Fibroblast of peridontal ligament (primary cell): ENCODE data around the gene PXYLP1.

Experiments
- DNase-seq: peaks from one replicate; pipeline ENCODE4 v3.0.0-alpha.2; 2010; ENCODE audit errors: extremely low read depth

PXYLP1 gene

GRCh38 chr3:141228395-141228794 lies 3.2 kb upstream of the PXYLP1 start:
- no peak for DNase-seq

- DNase-seq, result no peak
Measured at GRCh38 chr3:141229132-141229531, 2.5 kb upstream of the PXYLP1 start.

GRCh38 chr3:141230293-141230692 lies 1.3 kb upstream of the PXYLP1 start:
- DNase-seq, result no peak

- peak; percentile 9 for DNase-seq
Measured at GRCh38 chr3:141231952-141232823, 563 bp downstream of the PXYLP1 start.

- DNase-seq, result no peak
Measured at GRCh38 chr3:141233457-141234161, 2.0 kb downstream of the PXYLP1 start.

- no peak for DNase-seq
Measured at GRCh38 chr3:141234283-141234682, 2.7 kb downstream of the PXYLP1 start.

GRCh38 chr3:141235661-141236171 lies 4.1 kb downstream of the PXYLP1 start:
- DNase-seq, result no peak

GRCh38 chr3:141236361-141236760 lies 4.7 kb downstream of the PXYLP1 start:
- no peak for DNase-seq

- DNase-seq, result no peak
Measured at GRCh38 chr3:141237701-141238521, 6.3 kb downstream of the PXYLP1 start.

- DNase-seq, result no peak
Measured at GRCh38 chr3:141239511-141240281, 8.1 kb downstream of the PXYLP1 start.

- DNase-seq, result no peak
Measured at GRCh38 chr3:141240286-141240685, 8.7 kb downstream of the PXYLP1 start.

- no peak for DNase-seq
Measured at GRCh38 chr3:141240687-141241615, 9.3 kb downstream of the PXYLP1 start.

- DNase-seq, result peak; percentile 11
Measured at GRCh38 chr3:141241616-141242376, 10.2 kb downstream of the PXYLP1 start.

- no peak for DNase-seq
Measured at GRCh38 chr3:141242377-141243092, 10.9 kb downstream of the PXYLP1 start.

GRCh38 chr3:141243271-141243707 lies 11.7 kb downstream of the PXYLP1 start:
- no peak for DNase-seq

- no peak for DNase-seq
Measured at GRCh38 chr3:141246224-141246957, 14.8 kb downstream of the PXYLP1 start.

GRCh38 chr3:141246958-141247301 lies 15.3 kb downstream of the PXYLP1 start:
- no peak for DNase-seq

GRCh38 chr3:141248064-141248463 lies 16.4 kb downstream of the PXYLP1 start:
- no peak for DNase-seq
